Stimulated activated CD8-positive, alpha-beta memory T cell treated with anti-CD3 and anti-CD28 coated beads, Interleukin-7, amount 100 ng/mL, for 48 hours (primary cell): ENCODE data around the gene CDC5L.
"Not testable (repeated sequence)": the region's sequence is repeated elsewhere in the genome, so short reads cannot be mapped to it uniquely, and the experiment has no call there.

Experiments used
- DNase-seq, 2 donors: peaks; one replicate each; pipeline ENCODE4 v3.0.0-alpha.2; 2020; ENCODE audit warnings: low read depth in 1 of 2; ENCODE audit errors: extremely low read depth in 1 of 2

CDC5L gene

GRCh38 chr6:44410363-44410762, 22.9 kb downstream of the CDC5L start:
- no peak for DNase-seq

DNA sequence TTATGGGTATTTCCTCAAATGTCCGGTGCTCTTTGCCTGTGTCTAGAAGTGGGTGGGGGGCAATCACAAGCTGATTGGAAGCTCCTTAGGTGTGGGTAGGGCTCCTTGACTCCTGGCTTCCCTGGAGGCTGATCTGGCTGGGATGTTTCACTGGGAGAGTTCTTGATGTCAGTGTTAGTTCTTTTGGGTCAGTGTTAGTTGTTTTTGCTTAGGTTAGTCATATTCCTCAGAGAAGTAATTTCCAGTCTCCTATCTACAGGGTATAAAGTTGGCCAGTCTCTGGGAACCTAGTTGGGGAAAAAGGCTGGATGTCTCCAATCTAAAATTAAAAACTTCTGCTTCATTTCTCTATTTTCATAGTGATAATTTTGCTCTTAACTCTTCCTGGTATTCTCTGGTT, 23.6 kb downstream of the CDC5L start:
- no peak for DNase-seq

DNA sequence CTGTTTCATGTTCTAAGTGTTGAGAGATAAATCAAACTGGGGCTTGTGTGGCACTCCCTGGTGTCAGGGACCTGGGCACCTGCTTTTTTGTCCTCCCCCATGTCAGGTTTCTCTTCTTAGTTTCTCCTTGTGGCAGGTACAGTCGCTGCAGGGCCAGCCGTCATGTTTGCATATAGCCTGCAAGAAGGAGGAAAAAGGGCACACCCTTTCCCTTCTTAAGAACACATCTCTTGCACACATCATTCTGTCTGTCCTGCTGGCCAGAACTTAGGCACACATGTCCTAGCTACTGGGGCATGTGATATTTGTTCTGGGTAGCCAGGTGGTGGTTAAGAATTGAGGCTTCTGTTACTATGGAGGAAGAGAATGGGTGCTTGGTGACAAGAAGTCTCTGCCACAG, 27.9 kb downstream of the CDC5L start:
- DNase-seq, result no peak

GRCh38 chr6:44415873-44416502, 28.5 kb downstream of the CDC5L start:
- DNase-seq, result no peak

GRCh38 chr6:44422531-44422930, 35.0 kb downstream of the CDC5L start:
- no peak for DNase-seq

- no peak for DNase-seq
These were observed 35.8 kb downstream of the CDC5L start for GRCh38 chr6:44423306-44423705.

DNA sequence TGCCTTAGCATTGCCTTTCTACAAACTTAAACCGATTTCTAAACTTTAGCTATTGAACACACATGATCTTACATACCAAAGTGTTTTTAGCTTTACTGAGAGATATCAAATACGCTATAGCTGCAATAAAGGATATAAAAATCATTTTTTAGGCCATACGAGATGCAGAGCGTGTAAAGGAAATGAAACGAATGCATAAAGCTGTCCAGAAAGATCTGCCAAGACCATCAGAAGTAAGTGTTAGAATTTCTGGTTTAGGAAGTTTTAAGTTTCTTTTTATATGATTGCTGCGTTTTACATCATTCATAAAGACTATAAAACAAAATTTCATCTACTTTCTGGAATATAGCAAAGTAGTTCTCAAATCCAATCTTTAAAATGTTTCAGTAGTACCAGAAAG, 38.4 kb downstream of the CDC5L start:
- DNase-seq, result no peak

DNA sequence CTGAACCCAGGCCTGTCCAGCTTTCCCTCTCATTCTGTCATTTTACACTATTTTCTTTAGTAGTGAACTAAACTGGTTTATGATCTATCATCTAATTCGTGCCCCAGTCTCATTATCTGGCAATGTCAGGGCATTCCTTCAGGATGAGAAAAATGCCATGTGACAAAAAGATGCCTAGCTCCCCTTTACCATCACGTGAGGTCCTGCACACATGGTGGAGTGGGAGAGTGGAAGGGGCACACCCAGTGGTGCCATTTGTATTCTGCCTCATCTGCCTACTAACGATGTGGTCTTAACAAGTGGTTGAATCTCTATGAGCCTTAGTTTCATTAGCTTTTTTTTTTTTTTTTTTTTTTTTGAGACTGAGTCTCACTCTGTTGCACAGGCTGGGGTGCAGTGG, 41.2 kb downstream of the CDC5L start:
- no peak for DNase-seq

- DNase-seq, result no peak
These were observed 42.8 kb downstream of the CDC5L start for GRCh38 chr6:44430326-44430725.

DNA sequence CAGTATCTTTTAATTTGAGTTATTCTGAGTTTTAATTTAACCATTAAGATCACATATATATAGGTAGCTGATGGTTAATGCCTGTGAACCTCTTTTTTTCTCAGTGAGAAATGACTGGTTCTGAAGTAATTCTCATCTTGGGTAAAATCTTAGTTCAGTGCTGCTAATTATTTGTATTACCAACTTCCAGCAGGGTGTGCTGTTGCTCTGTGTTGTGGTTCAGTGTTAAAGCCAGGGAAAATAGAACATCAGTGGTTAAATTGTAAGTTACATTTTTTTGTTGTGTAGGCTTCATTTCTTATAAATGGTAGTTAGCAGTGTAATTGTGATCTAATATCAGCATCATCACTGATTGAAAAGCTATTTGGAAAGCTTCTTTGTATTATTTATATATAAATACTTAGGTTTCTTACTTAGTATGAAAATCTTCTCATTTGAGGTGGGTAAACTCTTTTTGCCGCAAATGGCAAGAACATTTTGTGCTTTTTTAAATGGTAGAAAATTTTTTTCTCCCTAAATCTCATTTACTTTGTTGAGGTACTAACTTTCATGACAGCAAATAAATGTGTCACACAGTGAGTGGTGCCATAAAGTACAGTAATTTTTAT, 43.7 kb downstream of the CDC5L start:
- DNase-seq, result no peak

- DNase-seq, result no peak
These were observed 44.7 kb downstream of the CDC5L start for GRCh38 chr6:44432227-44432626.

DNA sequence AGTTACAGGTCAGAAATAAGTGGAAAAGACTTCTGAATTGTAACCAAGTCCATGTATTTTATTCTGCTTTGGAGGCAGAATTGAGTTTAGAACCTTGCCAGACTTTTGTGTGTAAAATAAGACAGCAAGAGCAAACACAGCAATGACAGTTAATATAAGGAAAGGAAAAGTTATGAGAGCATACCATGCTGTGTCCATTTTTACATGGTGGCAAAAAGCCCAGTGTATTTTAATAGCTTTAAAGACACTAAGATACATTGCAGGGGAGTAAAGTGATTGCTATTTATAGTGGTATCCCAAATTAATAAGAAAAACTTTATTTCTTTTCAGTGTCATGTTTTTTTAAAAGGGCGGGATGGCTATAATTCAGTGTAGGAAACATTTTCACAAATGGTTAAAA, 45.2 kb downstream of the CDC5L start:
- DNase-seq, result no peak

DNA sequence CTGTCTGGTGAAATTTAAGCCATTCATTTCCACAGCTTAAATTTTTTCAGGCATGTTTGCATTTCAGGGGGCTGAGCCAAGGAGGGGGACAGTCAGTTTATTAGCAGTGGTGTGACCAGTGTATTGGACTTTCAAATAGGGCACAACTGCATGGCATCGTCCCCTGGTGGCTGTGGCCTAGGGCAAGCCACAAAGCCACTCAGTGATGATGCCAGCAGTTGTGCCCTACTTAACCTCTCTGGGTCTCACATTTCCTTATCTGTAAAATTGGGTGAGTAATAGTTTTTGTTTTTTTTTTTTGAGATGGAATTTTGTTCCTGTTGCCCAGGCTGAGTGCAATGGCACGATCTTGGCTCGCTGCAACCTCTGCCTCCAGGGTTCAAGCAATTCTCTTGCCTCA, 48.0 kb downstream of the CDC5L start:
- DNase-seq, result no peak

DNA sequence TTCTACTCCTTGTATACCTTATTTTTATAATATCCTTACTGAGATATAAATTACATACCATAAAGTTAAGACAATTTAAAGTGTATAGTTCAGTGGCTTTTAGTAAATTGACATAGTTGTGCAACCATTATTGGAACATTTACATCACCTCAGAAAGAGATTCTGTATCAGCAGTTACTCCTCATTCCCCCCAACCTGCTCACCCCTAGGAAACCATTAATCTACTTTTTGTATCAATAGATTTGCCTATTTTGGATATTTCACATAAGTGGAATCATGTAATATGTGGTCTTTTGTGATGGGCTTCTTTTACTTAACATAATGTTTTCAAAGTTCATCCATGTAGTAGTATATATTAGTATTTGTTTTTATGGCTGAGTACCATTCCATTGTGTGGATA, 51.3 kb downstream of the CDC5L start:
- DNase-seq, result no peak

DNA sequence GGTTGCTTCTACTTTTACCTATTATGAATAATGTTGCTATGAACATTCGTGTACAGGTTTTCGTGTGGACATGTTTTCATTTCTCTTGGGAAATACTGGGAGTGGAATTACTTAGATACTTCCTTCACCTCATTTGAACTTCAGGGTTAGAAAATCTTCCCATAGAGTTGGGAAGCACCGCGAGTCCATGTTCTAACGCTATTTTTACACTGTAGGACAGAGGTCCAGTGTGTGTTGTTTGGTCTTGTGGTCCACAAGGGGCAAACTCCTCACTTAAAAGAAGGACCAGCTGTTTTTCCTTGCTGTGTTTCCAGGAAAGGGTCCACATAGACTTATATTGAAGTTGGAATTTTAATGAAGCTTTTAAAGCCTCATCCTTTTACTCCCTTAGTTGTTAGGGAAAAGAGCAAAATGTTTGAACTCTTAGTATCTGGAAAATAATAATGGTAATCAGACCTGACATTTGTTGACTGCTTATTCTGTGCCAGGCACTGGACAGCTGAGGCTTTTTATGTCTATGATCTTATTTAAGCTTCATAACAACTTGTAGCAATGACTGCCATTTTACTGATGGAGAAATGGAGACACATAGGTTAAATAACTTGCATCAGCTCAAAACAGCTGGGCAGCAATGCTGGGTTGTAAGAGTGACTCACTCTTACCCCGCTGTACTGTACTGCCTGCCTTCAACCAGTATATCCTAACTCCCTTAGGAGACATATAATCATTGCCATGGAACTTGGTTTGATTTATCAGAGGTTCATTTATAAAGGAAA, 52.0 kb downstream of the CDC5L start:
- no peak for DNase-seq

GRCh38 chr6:44441091-44441855, 53.8 kb downstream of the CDC5L start:
- no peak for DNase-seq

DNA sequence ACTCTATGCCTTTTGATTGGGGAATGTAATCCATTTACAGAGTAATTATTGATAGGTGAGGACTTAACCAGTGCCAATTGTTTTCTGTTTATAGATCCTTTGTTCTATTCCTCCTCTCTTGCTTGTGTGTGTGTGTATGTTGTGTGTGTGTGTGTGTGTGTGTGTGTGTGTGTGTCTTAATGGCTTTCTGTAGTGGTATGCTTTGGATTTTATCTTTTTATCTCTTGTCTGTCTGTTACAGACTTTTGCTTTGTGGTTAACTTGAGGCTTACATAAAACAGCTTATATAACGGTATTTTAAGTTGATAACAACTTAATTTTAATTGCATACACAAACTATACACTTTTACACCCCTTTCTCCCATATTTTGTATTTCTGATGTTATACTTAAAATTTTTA, 54.7 kb downstream of the CDC5L start:
- DNase-seq, result no peak

DNA sequence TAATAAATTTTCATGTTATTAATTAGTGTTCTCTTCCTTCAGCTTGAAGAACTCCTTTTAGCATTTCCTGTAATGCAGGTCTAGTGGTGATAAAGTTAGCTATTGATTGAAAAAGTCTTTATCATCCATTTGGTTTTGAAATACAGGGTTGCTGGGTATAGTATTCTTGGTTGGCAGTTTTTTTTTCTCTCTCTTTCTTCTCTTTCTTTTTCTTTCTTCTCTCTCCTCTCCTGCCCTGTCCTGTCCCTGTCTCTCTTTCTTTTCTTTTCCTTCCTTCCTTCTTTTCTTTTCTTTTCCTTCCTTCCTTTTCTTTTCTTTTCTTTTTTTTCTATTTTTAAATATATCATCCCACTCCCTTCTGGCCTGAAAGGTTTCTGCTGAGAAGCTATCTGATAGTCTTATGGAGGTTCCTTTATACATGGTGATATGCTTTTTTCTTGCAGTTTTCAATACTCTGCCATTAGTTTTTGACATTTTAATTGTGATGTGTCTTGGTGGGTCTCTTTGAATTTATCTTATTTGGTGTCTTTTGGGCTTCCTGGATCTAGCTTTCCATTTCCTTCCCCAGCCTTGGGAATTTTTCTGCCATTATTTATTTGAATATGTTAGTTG, 55.4 kb downstream of the CDC5L start:
- DNase-seq, result no peak

DNA sequence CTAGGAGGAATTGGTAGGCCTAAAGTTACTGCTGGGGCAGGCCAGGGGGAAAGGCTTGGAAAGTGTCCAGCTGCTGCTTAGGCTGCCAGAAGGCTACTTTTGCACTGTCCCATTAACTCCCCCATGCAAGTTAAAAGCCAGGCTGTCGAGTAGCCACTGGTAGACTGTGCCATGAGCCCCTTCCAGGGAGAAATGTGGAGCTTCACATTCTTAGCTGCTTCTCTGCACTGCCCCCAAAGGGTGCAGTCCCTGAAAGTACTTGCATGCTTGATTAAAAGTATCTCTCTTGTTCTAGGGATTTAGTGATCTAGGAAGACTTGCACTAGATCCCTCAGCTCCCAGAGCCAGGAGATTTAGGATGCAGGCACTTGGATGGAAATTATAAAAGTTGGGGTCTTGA, 57.3 kb downstream of the CDC5L start:
- DNase-seq, result no peak

- no peak for DNase-seq
These were observed 59.3 kb downstream of the CDC5L start for GRCh38 chr6:44446626-44447300.

DNA sequence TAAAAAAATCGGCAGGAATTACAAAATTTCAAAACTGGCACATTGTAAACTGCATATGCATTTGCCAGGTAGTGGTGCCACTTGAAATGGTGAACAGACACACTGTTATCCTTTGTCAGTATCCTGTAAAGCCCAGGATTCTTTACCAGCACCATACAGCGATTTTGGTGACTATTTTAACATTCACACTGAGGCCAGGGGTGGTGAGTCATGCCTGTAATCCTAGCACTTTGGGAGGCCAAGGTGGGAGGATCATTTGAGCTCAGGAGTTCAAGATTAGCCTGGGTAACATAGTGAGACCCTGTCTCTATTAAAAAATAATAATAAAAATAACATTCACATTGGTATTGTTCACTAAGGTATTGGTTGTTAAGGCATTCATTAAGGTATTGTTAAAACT, 61.7 kb downstream of the CDC5L start:
- not testable (repeated sequence) for DNase-seq
